Testis (tissue), 3 donors: Measurements from ENCODE around the gene ATP2A2. TPM values are rescaled to one million over a fixed set of nuclear protein-coding genes. Genes with fewer than 3 reads are reported as not detected.
A peak's percentile ranks its signal among the peaks of the same experiment; 100 is the strongest.

Experiments
- DNase-seq: peaks from one replicate; pipeline ENCODE4 v3.0.0-alpha.2; 2019
- H3K27ac ChIP-seq, 2 donors: fragments of 200-600 bp; sonication (generic); one replicate each; pipeline ENCODE4 v1.5.1; 2019
- H3K27me3 ChIP-seq: fragments of 200-600 bp; sonication (generic); one replicate; pipeline ENCODE4 v1.5.1; 2019
- H3K36me3 ChIP-seq: fragments of 200-600 bp; sonication (generic); one replicate; pipeline ENCODE4 v1.5.1; 2017; ENCODE audit warnings: low read depth; ENCODE audit errors: missing control alignments
- H3K4me1 ChIP-seq: fragments of 200-600 bp; sonication (generic); one replicate; pipeline ENCODE4 v1.5.1; 2019
- H3K4me3 ChIP-seq, 2 donors: fragments of 200-600 bp; sonication (generic); one replicate each; pipeline ENCODE4 v1.5.1; 2017 to 2019
- H3K9me3 ChIP-seq: fragments of 200-600 bp; sonication (generic); one replicate; pipeline ENCODE4 v1.5.1; 2017
- CTCF ChIP-seq, 3 experiments: fragments of 450-650 bp in 2 of 3; fragments of 200-600 bp in 1 of 3; sonication (generic) in 1 of 3; IDR thresholded peaks; one replicate each; pipeline ENCODE4 v1.5.1; 2016 to 2019; ENCODE audit warnings: antibody characterized with exemption in 3 of 3, mild to moderate bottlenecking in 2 of 3, moderate library complexity in 1 of 3
- POLR2A ChIP-seq: fragments of 450-650 bp; IDR thresholded peaks from one replicate; pipeline ENCODE4 v1.6.1; 2017; ENCODE audit warnings: antibody characterized with exemption, mild to moderate bottlenecking, moderate library complexity
- WGBS, 2 donors: methylation state at CpG; one replicate each; pipeline ENCODE4 v1.1.5; 2018; 5-methylcytosine and 5-hydroxymethylcytosine counted together
- intact Hi-C: fragments of 100-400 bp; cut with DNase I; formaldehyde crosslinking; loops from one replicate; pipeline ENCODE4 v1.15.1; 2023; ENCODE audit warnings: low total_unique reads
- polyA plus RNA-seq: library from polyadenylated mRNA; stranded (reverse); fragments of 350-450 nt; fragmentation: Illumina TruSeq; extraction: RNeasy Lipid Tissue Mini Kit (QIAGEN cat#74804); gene quantifications from one replicate; pipeline ENCODE4 v1.2.3, GENCODE V29; 2014; ENCODE audit warnings: low read depth, low replicate concordance; ENCODE audit not compliant: insufficient read depth
- total RNA-seq, 2 donors: library from RNA; depleted of rRNA; stranded (reverse); fragments of >200 nt; gene quantifications; one replicate each; pipeline ENCODE4 v1.2.3, GENCODE V29; 2016

The ATP2A2 gene
- total and polyA plus RNA-seq, 3 donors from 2014 or later, result 205 to 291 (median 226) TPM

GRCh38 chr12:110347767-110348166 lies 66.7 kb downstream of the ATP2A2 start:
- peaks cover 14% of the 10 kb centered on the region for H3K4me1 ChIP-seq
- 85 to 93% methylated on average over 7 to 8 of the region's 8 CpGs for WGBS, 2 donors
- no peaks in the 10 kb centered on the region for H3K36me3 ChIP-seq
- no peaks in the 10 kb centered on the region for H3K9me3 ChIP-seq
- no peak for TF ChIP-seq CTCF (IDR thresholded peaks at IDR 0.05)
- no peak for TF ChIP-seq POLR2A
- no peak for DNase-seq
- no peak overlapping the region for H3K27ac ChIP-seq
- intact Hi-C loops, result no loop called here
- no peaks in the 10 kb centered on the region for H3K27me3 ChIP-seq
- no peak overlapping the region for H3K4me3 ChIP-seq

- Histone ChIP-seq H3K36me3 (no peaks in the 10 kb centered on the region), H3K4me1 (peaks cover 14% of the 10 kb centered on the region), H3K27ac (no peak overlapping the region), H3K4me3 (no peak overlapping the region), H3K27me3 (no peaks in the 10 kb centered on the region), H3K9me3 (no peaks in the 10 kb centered on the region)
- 89 to 95% methylated on average over 7 of the region's 7 CpGs for WGBS, 2 donors
- intact Hi-C loops, result no loop called here
- TF ChIP-seq CTCF (IDR thresholded peaks at IDR 0.05), result no peak
- TF ChIP-seq POLR2A, result no peak
- no peak for DNase-seq
Observed at GRCh38 chr12:110348431-110349059, 67.5 kb downstream of the ATP2A2 start.

GRCh38 chr12:110349096-110349495 lies 68.0 kb downstream of the ATP2A2 start:
- no peaks in the 10 kb centered on the region for H3K36me3 ChIP-seq
- intact Hi-C loops, result no loop called here
- no peaks in the 10 kb centered on the region for H3K27me3 ChIP-seq
- 93 to 95% methylated on average over 2 to 4 of the region's 4 CpGs for WGBS, 2 donors
- DNase-seq, result no peak
- TF ChIP-seq CTCF (IDR thresholded peaks at IDR 0.05) (no peak), POLR2A (no peak)
- peaks cover 14% of the 10 kb centered on the region for H3K4me1 ChIP-seq
- H3K4me3 ChIP-seq, result no peak overlapping the region
- peak overlapping the region in 1 of 2 donors; percentile 18 for H3K27ac ChIP-seq
- no peaks in the 10 kb centered on the region for H3K9me3 ChIP-seq

GRCh38 chr12:110349514-110350151 lies 68.6 kb downstream of the ATP2A2 start:
- WGBS, 2 donors, result 37 to 44% methylated on average over 12 of the region's 12 CpGs
- DNase-seq, result peak; percentile 59
- Histone ChIP-seq H3K27ac (peak overlapping the region in 1 of 2 donors; percentile 18), H3K4me3 (no peak overlapping the region), H3K9me3 (no peaks in the 10 kb centered on the region), H3K36me3 (no peaks in the 10 kb centered on the region), H3K4me1 (peaks cover 14% of the 10 kb centered on the region), H3K27me3 (no peaks in the 10 kb centered on the region)
- intact Hi-C loops, result no loop called here
- TF ChIP-seq POLR2A (no peak), CTCF (IDR thresholded peaks at IDR 0.05) (no peak)

GRCh38 chr12:110351119-110351518 lies 70.1 kb downstream of the ATP2A2 start:
- H3K27me3 ChIP-seq, result no peaks in the 10 kb centered on the region
- no peaks in the 10 kb centered on the region for H3K36me3 ChIP-seq
- H3K27ac ChIP-seq, result no peak overlapping the region
- no peak for DNase-seq
- TF ChIP-seq CTCF (IDR thresholded peaks at IDR 0.05) (no peak), POLR2A (no peak)
- no peak overlapping the region for H3K4me3 ChIP-seq
- 91 to 95% methylated on average over 8 of the region's 8 CpGs for WGBS, 2 donors
- H3K4me1 ChIP-seq, result peaks cover 14% of the 10 kb centered on the region
- intact Hi-C loops, result no loop called here
- no peaks in the 10 kb centered on the region for H3K9me3 ChIP-seq
